ENCODE data around the gene PARP15.
"Not testable (repeated sequence)": the region's sequence is repeated elsewhere in the genome, so short reads cannot be mapped to it uniquely, and the experiment has no call there.

Gene PARP15

DNA sequence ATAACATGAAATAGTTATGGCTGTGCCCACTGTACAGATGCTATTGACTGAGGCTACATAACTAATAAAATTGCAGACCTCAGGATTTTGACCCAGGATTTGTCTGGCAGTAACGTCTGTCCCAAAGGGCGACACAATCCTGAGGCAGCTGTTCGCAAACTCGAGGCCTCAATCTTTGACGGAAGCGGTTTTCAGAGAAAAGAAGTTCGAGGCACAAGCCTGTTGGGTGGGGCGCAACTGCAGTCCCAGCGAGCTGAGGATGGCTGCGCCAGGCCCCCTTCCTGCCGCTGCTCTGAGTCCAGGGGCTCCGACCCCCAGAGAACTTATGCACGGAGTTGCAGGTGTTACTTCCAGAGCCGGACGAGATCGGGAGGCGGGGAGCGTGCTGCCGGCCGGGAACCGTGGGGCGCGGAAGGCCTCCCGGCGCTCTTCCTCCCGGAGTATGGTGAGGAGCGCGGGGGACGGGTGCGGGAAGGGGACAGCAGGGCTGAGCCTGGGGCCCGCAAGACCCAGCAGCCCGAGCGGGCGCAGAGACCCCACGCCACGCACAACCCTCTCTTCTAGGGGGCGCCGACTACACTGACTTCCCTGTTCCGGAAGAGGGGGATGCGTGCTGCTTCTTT lies at the start of gene PARP15:
Gene PARP15, plus strand, starts transcription at position 242 of the 623 bp plus-strand sequence. Its CDS starts 18 bp downstream, at position 260.
- in situ Hi-C loops (cut with HindIII; ENCODE audit: low sequenced_read_pairs): no loop called here

DNA sequence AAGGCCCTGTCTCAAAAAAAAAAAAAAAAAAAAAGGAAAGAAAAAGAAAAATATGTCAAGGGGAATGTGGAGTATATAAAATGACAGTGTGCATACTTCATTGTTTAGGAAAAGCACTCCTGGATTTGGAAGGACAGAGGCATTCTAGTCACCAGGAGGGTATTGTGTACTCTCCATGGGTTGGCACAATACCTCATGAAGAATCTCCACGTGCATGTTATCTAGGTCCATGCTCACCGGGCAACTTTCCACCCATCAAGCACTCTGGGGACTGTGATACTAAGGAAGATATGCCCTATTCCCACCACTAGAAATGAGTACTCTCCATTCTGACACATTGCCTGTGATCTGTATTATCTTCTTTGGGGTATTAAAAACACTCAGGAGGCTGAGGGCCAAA lies 47.3 kb upstream of the PARP15 start:
- in situ Hi-C loops (cut with HindIII; ENCODE audit: low sequenced_read_pairs): no loop called here

DNA sequence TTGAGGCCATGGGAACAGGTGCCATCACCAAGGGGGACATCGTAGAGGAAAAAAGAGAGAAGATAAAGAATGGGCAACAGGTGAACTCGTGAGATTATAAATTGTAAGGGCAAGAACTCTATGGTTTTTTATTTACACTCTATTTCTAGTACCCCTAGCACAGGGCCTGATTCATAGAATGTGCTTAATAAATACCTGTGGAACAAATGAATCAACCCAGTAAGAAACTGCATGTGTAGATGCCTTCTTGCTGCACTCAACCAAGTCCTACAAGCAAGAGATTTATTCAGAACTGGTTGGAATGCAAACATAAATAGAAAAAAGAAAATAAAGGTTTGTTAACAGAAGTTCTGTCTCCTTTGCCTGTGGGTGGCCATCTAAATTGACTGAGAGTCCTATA lies 44.0 kb upstream of the PARP15 start:
- in situ Hi-C loops (cut with HindIII; ENCODE audit: low sequenced_read_pairs): no loop called here

DNA sequence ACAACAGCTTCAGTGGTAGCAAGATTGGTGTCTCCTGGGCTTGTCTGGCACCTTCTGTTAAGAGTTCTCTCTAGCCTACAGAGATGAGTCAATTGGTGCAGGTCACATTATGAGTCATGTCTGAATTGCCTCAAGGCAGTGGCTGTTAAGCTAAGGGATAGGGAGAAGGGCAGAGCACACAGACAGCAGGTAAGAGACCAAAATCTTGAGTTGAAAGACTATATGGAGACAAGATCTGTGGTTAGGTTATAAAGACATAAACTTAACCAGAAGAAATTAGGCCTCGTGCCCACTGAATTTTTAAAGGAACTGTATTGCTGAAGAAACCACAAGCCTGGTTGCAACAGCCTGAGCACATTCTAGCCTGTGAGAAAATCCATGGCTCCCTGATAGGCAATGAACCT lies 43.5 kb upstream of the PARP15 start:
- in situ Hi-C loops (cut with HindIII; ENCODE audit: low sequenced_read_pairs): no loop called here

DNA sequence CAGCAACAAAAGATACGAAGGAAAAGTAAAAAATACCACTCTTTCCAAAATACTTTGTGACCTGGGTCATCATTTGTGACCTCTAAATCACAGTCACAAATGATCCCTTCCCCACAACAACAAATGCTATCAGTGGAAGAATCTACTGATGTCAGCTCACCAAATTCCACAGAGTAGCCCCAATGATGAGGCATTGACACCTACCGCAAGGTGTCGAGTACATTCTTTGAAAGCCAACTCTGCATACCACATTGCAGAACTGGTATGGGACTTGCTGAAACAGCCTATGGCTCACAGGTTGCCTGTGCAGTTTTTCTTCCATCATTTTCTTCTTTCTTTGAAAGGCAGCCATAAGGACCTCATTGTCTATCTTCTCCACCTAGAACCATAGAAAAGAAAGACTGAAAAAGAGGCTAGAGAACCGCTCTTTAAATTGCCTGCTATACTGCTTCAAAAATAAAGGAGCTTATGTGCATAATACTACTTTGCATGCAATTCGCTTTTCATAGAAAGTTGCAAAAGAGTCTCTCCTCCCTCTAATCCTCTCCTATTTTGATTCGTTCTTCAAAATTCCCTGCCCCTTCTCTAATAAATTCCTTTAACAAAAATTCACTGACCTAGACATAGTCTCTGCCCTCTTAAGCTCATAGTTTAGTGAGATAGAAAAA lies 41.4 kb upstream of the PARP15 start:
- in situ Hi-C loops (cut with HindIII; ENCODE audit: low sequenced_read_pairs): no loop called here

DNA sequence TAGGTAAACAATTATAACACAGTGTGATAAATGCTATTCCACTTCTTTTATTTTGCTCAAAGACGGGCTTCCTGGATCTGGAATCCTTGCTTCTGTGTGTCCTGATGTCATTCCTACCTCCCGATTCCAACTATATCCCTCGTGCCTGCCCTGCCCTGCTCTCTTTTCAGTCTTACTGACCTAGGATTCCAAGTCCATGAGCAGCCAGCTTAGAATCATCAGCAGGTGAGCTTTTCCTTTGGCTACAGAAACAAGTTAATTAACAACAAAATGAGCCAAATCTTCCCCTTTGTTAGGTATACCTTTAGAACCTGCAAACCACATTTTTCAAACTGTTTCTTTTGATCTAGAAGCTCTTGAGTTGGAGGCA lies 40.8 kb upstream of the PARP15 start:
- in situ Hi-C loops (cut with HindIII; ENCODE audit: low sequenced_read_pairs): no loop called here

DNA sequence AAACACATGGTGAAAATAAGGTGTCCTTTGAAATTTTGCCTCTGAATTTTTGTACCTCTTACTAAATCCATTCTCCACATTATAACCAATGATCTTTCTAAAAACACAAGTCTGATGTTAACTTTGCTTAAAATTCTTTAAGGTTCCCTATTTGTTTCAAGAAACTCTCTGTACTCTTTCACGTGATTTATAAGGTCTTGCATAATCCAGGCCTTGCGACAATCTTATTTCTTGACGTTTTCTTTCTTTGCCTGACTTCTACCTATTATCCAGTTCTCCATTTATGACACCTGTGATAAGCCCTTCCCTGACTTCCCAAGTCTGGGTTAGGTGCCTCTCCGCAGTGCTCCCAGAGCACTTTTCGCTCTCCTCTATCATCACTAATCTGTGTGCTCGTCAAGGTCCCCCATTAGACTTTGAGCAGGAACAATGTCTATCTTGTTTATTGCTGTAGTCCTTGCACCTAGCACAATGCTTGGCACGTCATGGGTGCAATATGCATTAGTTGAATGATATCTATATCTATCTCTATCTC lies 38.4 kb upstream of the PARP15 start:
- in situ Hi-C loops (cut with HindIII; ENCODE audit: low sequenced_read_pairs): no loop called here

DNA sequence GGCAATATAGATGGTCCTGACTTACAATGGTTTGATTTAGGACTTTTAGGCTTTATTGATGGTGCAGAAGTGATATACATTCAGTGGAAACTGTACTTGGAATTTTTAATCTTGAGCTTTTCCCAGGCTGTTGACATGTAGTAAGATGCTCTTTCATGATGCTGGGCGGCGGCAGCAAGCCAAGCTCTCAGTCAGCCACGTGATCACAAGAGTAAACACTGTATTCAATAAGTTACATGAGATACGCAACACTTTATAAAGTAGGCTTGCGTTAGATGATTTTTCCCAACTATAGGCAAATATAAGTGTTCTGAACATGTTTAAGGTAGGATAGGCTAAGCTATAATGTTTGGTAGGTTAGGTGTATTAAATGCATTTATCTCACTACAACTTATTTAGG lies 31.3 kb upstream of the PARP15 start:
- in situ Hi-C loops (cut with HindIII; ENCODE audit: low sequenced_read_pairs): no loop called here

DNA sequence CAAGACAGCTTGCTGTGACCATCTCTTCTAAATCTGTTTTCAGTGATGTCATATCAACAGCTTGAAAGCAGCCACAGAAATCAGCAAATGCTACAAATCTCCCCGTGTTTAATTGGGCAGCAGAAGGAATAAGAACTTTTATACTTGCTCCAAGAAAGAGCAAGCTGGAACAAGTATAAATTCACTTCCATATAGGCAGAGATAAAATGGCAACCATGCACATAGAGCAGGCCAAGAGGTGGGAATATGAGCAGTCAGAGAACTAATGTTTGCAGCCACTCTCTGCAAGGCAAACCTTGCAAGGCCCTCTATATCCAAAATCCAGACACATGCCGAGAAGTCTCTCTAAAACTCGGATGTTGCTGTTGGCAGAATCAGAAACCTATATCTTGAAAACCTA lies 29.4 kb upstream of the PARP15 start:
- in situ Hi-C loops (cut with HindIII; ENCODE audit: low sequenced_read_pairs): no loop called here

DNA sequence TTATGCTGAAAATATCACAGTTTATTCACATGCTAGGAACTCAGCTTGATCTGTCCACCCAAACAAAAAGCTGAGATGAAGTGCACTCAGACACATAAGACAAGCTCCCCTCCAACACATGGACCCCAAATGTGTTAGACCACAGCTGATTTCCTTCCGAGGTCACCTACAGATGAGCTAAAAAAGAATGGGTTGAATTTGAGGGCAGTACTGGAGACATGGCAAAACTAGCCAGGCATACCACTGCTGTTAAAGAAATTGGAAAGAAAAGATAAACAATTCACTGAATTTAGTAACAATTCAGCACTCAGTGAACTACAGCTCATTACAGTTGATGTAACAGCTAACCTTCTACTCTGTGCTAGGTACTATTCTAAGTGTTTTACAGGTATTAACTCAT lies 28.8 kb upstream of the PARP15 start:
- in situ Hi-C loops (cut with HindIII; ENCODE audit: low sequenced_read_pairs): no loop called here

DNA sequence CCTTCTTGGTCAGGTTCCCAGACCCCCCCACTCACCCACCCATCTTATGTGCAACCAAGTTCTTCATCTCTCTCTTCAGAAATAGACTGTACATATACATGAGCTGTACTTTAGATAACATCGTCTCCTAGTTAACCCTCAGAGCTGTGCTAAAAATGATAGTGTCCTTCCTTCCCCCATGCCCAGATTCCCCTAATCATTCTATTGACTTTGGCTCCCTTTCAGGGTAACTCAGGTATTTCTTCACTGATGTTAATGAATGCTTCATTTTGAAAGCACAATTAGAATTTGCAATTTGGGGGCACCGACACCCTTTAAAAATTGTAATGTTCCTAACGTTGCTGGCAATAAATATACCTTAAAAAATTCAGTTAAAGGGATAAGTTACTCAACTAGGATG lies 24.3 kb upstream of the PARP15 start:
- in situ Hi-C loops (cut with HindIII; ENCODE audit: low sequenced_read_pairs): no loop called here

DNA sequence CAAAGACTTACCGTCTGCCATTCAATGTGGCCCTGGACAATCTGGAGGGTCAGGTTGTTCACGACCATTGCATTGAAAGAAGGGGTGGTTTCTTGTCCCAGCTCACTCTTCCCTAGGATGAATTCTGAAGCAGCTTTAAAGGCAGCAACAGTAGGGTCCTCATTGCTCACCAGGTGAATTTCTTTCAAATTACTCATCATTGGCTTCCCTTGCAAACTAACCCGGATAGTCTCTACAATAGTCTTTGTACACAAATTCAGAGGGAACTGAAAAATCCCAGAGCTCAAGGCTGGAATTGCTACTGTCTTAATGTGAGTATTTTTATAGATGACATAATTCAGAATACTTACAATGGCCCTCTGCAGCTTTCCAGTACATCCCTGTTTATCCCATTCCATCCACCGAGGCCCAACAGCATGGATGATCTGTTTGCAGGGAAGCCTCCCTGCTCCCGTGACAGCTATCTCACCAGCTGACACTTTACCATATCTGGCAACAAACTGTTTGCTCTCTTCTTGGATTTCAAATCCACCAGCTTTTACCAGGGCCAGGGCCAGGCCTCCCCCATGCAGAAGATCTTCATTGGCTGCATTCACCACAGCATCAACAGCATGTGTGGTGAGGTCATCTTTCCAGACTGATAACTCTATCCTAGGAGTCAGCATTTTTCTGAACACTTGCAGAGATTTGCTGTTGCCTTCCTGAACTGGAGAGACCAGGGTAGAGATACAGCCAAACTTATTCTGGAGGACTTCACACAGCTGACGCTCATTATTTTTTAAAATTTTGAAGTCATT lies 22.0 kb upstream of the PARP15 start:
- in situ Hi-C loops (cut with HindIII; ENCODE audit: low sequenced_read_pairs): no loop called here

DNA sequence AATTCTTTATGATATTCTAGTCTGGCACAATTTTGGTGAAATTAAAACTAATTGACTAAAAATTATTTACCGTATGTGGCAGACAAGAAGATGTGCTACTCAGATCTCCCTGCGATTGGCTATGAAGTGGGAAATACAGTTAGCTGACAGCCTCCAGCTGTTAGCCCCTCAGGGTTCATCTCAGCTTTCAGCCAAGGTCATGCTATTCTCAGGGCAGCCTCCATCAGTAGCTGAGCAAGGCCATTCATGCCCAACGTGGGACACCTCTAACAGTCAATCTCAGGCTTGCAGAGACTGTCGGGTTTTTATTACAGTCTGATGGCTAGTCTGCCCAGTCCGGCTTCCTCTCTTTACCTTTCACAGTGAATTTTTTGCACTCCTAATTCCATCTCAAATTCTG lies 20.1 kb upstream of the PARP15 start:
- in situ Hi-C loops (cut with HindIII; ENCODE audit: low sequenced_read_pairs): no loop called here

DNA sequence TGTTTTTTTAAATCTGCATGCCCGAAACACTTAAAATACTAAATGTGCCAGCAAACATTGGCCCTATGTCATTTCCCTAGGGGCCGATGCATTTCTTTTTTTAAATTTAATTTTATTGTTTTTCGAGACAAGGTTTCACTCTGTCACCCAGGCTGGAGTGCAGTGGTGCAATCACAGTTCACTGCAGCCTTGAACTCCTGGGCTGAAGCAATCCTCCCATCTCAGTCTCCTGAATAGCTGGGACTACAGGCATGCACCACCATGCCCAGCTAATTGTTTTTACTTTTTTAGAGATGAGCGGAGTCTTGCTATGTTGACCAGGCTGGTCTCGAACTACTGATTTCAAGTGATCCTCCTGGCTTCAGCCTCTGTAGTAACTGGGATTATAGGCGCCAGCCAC lies 18.8 kb upstream of the PARP15 start:
- in situ Hi-C loops (cut with HindIII; ENCODE audit: low sequenced_read_pairs): no loop called here

DNA sequence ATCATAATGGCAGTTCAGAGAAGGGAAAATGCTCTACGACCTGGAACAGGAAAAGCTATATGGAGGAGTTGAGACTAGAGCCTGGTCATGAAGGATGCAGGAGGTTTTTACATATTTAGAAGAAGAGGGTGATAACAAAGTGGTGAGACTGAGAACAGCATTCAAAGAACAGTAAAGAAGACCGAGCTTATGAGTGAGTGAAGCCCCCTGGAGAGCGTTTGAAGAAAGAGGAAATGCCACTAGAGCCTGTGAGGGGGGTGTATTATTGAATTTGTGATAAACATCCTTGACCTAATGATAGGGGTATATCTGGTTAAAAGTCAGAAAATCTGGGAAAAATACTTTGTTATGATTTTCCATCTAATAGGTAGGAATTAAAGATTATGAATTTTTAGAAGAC lies 17.5 kb upstream of the PARP15 start:
- in situ Hi-C loops (cut with HindIII; ENCODE audit: low sequenced_read_pairs): no loop called here

DNA sequence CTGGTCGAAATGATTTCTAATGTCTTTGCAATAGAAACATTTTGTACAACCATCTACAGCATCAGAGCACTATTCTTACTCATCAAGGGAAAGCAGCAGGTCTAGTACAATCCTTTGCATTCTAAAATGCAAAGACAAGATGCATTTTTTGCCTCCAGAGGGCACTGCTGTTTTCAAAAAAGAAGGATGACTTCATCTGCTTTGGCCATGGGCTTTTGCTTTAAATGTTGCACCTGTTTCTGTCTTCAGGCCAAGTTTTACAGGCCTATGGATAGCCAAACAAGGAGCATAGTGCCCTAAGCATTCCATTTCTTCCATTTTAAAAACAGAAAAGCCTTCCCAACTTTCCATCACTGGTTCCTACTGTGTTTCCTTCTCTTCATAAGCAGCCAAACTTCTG lies 16.8 kb upstream of the PARP15 start:
- in situ Hi-C loops (cut with HindIII; ENCODE audit: low sequenced_read_pairs): no loop called here

DNA sequence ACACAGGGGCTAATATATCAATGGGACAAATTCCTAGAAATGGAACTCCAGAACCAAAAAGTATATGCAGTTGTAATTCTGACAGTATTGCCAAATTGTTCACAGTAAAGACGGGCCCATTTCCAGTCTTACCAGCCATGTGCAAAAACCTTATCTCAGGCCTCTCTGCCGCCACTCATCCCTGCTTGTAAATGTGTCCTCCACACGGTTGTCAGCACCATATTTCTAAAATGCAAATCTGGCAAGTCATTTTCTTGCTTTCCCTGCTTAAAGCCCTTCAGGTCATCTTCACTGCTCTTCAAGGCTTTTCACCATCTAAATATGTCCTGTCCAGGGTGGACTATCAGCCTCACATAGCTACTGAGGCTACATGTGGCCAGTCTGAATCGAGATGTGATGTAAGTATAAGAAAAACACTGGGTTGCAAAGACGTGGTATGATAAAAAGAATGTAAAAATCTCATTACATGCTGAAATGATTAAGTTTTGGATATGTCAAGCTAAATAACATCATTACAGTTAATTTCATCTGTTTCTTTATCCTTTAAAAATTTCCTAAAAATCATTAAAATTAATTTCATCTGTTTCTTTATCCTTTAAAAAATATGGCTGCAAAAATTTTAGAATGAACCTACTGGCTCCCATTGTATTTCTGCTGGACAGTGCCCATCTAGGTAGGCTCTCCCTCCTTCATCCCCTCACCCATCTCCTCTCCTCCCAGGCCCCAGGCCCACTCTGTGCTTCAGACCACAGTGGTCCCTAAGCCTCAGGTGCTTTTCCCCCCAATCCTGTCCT lies 14.3 kb upstream of the PARP15 start:
- in situ Hi-C loops (cut with HindIII; ENCODE audit: low sequenced_read_pairs): no loop called here

DNA sequence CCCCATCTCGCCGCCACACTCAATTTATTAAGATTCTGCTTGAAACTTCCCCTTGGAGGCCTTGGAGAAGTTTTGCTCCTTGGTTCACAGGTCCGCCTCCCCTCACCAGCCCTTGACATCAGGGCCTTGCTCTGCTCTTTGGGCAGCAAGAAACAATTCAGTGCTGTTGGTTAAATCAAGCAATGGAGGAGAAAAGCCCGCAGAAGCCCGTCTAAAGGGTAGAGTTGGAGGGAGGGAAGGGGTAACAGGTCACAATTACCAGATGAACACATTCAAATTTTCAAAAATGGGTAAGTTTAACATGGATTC lies 13.8 kb upstream of the PARP15 start:
- in situ Hi-C loops (cut with HindIII; ENCODE audit: low sequenced_read_pairs): no loop called here

DNA sequence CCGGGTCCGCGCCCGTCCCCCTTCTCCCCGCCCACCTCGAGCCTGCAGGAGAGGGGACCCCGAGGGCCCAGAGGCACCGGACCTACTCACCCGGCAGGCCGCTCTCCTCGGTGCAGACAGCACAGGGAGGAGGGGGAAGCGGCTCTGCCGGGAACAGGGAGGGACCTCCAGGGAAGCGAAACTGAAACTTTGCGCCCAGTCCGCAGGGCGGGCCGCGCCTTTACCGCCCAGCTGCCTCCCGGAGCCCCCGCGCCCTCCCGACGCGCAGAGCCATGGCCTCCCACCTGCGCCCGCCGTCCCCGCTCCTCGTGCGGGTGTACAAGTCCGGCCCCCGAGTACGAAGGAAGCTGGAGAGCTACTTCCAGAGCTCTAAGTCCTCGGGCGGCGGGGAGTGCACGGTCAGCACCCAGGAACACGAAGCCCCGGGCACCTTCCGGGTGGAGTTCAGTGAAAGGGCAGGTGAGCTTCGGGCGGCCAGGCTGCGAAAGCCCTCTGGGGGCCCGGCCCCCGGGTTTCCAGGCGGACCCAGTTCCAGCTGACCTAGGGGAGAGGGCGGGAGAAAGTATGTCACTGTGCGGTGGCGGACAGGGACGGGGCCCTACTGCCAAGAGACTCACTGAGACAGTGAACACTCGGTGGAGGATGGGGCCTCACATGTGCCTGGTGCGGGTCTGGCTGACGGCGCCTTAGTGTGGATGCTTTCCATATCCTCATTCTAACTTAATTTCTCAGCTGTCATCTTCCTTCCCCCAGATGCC lies 13.1 kb upstream of the PARP15 start, which contains the start of the genes DTX3L and PARP9:
Gene DTX3L, plus strand, starts transcription at position 184 of the 758 bp plus-strand sequence. Its CDS starts 89 bp downstream, at position 273.
Gene PARP9, minus strand, starts transcription at position 146 of the 758 bp plus-strand sequence. CDS start 4,680 bp downstream, outside the sequence.
- in situ Hi-C loops (cut with HindIII; ENCODE audit: low sequenced_read_pairs): no loop called here

DNA sequence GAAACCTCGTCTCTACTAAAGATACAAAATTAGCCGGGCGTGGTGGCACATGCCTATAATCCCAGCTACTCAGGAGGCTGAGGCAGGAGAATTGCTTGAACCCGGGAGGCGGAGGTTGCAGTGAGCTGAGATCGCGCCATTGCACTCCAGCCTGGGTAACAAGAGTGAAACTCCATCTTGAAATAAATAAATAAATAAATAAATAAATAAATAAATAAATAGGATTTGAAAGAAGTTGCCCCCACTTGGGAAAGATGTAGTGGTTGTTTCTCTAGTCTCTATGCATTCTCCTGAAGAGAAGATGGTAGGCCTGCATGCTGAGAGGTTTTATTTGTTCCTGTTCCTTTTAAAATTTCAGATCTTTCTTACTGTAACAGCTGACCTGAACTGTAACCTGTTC lies 9.3 kb upstream of the PARP15 start:
- in situ Hi-C loops (cut with HindIII; ENCODE audit: low sequenced_read_pairs): not testable (repeated sequence)

Measured in DLD1 (cell line).